GM19395 (cell line): ENCODE data around the gene MED25.

Source experiments
- ATAC-seq: cut with Tn5 transposase; IDR thresholded peaks from one replicate; pipeline ENCODE4 v1.9.1; 2021; ENCODE audit warnings: mild to moderate bottlenecking, moderate library complexity; ENCODE audit not compliant: unreplicated experiment

MED25 gene

DNA sequence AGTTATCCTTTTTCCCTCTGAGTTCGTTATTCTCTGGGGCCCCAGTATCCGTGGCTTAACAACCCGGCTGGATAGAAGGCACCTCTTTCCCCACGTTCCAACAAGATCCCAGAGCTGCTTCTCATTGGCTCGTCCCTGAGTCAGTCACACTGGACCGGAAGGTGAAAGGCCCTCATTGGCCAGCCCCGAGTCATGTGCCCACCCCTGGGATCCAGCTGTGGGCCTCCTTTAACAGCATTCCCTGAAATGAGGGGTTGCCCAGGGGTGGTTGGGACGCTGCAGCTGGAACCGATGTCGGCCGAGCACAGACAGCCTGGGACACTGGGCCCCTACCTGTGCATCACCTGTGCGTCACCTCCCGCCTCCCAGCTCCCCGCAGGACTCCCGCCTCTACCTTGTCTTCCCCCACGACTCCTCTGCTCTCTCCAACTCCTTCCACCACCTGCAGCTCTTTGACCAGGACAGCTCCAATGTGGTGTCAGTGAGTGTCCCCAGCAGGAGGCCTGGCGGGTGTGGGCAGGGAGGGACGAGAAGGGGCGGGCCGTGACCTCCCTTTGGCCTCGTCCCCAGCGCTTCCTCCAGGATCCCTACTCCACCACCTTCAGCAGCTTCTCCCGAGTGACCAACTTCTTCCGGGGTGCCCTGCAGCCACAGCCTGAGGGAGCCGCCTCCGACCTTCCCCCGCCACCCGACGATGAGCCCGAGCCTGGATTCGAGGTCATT is 63.7 kb downstream of the MED25 start:
- ATAC-seq: no peak

DNA sequence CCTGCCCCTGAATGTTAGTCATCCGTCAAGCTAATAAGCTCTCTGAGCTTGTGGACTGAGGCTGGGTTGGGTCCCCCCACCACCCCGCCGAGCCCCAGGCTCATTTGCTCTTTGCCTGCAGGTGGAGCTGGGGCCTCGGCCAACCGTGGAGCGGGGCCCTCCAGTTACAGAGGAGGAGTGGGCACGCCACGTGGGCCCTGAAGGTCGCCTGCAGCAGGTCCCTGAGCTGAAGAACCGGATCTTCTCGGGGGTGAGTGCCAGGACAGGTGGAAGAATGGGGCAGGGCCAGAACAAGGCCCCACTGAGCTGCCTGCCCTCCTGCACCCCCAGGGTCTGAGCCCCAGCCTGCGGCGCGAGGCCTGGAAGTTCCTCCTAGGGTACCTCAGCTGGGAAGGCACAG is 64.6 kb downstream of the MED25 start:
- no peak for ATAC-seq

DNA sequence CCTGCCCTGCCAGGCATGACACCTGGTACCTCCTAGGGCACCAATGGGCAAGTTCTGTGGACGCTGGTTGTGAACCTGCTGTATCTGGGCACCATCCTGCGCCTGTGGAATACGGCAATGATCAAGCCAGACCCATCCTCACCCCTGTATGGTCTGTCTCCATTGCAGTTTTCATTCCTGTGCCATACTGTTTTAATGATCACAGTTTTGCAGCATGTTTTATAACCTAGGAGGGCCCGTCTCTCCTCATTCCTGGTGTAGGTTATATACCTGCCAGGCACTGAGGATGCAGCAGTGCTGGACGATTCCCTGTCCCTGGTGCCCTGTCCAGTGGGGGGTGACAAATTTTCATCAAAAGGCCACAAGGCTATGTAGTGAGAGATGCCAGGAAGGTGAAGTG is 65.0 kb downstream of the MED25 start:
- ATAC-seq: no peak

DNA sequence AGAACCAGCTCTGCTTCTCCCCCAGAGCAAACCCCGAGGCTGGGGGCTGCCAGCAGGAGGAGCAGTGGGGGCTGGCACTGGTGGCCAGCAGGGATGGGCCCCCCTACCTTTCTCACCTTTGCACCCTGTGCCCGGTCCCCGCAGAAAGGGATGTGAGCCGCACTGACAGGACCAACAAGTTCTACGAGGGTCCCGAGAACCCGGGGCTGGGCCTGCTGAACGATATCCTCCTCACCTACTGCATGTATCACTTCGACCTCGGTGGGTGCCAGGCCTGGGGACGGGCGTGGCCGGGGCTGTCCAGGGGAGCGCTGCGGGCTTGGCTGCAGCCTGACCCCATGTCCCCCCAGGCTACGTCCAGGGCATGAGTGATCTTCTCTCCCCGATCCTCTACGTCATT is 66.0 kb downstream of the MED25 start:
- no peak for ATAC-seq

DNA sequence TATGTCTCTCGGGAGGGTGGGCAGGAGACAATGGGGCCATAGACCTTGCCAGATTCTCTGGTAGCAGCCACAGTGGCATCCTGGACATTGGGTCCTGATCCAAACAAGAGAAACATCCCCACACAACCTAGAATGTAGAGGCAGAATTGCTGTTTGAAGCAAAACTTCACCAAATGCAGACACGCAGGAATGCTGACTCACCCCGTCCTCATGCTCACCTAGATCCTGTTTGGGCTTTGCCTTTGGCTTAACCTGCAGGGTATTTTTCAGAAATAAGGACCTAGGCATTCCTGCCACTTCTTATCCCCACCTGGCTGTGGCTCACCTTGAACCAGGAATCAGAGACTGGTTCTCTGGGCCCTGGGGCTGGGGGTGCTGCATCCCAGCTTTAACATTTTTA is 66.7 kb downstream of the MED25 start:
- no peak for ATAC-seq
